ENCODE results near the gene PSME2.
A peak's percentile ranks its signal among the peaks of the same experiment; 100 is the strongest.

PSME2 gene

DNA sequence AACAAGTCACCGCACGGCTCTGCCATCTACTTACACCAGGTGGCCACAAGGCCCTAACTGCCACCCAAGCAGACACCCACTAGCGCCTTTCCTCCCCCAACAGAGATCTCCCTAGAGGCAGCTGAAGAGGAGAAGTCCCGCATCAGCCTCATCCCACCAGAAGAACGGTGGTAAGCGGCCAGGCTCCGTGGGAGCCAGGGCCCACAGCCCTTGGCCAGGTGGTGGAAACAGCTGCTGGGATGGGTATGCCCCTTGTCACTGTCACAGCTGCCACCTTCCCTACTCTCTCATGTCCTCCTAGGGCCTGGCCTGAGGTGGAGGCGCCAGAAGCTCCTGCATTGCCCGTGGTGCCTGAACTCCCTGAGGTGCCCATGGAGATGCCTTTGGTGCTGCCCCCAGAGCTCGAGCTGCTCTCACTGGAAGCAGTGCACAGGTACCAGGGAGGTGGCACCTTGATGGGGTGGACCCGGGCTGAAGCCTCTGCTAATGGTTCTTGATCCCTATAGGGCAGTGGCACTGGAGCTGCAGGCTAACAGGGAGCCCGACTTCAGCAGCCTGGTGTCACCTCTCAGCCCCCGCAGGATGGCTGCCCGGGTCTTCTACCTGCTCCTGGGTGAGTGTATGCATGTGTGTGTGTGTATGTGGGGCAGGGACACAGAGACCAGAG lies 33.0 kb upstream of the PSME2 start:
- ATAC-seq, result peak; percentile 7

DNA sequence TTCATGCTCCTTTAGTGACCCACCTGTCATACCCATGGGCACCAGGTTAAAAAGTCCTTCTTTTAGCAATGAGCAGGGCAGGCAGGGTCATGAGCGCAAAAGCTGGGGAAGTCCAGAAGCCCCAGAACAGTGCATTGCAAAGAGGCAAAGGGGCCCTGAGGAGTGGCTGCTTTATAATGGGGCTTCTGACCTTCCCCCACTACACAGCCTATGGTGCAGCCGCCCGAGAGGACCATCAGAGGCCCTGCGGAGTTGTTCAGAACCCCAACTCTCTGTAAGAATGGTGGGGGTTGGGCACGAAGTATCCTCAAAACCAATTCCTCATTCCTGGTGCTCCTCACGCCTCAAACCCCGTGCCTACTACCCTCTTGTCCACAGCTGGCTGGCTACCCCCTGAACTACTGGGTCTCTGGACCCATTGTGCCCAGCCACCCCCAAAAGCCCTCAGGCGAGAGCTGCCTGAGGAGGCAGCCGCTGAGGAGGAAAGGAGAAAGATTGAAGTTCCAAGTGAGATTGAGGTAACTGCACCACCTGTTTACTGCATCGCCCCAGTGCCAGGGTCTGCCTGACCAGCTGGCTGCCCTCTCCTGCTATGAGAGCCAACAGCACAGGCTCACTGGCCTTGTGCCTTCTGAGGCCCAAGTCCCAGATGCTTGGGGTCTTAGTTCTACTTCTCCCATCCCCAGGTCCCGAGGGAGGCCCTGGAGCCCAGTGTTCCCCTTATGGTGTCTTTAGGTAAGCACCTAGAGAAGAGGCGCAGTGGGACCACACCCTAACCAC lies 32.2 kb upstream of the PSME2 start:
- ATAC-seq, result no peak
- DNase-seq, result no peak

More for the DNA sequence above, 33.0 kb upstream of the PSME2 start:
- DNase-seq, result no peak

DNA sequence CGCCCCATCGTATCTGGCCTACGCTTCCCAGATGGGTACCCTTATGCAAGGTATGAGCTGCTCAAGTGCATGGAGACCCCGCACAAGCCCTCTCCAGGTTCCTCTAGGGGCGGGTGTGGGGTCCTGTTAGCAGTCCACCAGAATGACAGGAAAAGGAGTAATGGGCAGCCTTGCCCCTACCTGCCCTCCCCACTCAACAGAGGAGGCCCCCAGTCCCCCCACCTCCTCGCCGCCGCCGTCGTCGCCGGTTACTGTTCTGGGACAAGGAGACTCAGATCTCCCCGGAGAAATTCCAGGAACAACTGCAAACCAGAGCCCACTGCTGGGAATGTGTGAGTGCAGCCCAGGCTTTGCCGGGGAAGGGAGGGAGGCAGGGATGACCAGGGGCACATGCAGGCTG lies 31.5 kb upstream of the PSME2 start:
- ATAC-seq (no peak), DNase-seq (no peak)

DNA sequence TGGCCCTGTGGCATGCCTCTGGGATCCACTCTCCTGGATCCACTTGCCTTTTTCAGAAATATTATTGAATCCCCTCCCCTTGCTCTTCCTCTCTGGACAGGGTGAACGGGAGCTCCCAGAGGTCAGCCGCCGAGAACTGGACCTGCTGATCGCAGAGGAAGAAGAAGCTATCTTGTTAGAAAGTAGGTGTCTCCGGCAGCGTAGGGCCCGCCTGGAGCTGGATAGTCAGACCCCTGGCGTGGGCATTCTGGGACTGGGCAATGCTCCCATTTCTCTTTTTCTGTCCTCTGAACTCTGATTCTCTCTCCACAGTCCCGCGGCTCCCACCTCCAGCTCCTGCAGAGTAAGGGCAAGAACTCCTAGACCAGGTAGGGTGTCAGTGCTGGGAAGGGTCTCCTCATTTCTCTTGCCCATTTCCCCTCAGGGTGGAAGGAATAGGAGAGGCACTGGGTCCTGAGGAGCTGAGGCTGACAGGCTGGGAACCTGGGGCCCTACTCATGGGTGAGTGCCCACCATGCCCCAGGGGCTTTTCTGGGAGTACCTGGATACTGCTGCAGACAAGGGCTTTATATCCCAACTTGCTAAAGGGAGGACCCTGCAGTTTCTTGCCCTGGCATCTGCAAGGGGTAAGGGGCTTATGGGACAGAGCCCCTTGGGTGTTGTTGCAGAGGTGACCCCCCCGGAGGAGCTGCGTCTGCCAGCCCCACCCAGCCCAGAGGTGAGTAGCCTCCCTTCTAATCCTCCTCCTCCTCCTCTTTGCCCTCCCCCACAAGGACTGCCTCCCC lies 30.8 kb upstream of the PSME2 start:
- ATAC-seq (no peak), DNase-seq (no peak)

GRCh38 chr14:24176599-24176998 lies 30.2 kb upstream of the PSME2 start:
- ATAC-seq, result no peak

GRCh38 chr14:24172871-24173281 lies 26.5 kb upstream of the PSME2 start:
- ATAC-seq, result no peak
- no peak for DNase-seq

More at GRCh38 chr14:24176599-24176998, 30.2 kb upstream of the PSME2 start:
- no peak for DNase-seq

DNA sequence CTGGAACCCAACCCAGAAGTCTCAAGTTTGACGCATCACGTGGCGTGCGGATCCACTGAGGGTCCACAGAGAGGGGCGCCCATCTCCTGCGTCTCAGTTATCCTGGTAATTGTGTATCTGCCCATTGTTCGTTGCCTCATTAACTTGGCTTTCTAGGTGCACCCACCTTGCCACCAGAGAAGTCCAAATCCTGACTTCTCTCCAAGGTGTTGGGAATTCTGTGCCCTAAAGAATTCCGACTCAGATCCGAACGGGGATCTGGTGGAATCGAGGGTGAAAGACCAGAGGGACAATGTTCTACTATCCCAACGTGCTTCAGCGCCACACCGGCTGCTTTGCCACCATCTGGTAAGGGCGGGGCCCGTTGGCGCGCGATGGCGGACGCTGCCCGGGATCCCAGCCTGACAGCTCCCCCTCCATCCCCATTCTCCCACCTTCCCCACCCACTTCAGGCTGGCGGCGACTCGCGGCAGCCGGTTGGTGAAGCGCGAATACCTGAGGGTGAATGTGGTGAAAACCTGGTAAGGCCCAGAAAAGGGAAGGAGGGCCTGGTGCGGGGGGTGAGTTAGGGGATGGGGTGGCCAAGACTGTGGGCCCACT lies 26.0 kb upstream of the PSME2 start:
- ATAC-seq (no peak), DNase-seq (no peak)

DNA sequence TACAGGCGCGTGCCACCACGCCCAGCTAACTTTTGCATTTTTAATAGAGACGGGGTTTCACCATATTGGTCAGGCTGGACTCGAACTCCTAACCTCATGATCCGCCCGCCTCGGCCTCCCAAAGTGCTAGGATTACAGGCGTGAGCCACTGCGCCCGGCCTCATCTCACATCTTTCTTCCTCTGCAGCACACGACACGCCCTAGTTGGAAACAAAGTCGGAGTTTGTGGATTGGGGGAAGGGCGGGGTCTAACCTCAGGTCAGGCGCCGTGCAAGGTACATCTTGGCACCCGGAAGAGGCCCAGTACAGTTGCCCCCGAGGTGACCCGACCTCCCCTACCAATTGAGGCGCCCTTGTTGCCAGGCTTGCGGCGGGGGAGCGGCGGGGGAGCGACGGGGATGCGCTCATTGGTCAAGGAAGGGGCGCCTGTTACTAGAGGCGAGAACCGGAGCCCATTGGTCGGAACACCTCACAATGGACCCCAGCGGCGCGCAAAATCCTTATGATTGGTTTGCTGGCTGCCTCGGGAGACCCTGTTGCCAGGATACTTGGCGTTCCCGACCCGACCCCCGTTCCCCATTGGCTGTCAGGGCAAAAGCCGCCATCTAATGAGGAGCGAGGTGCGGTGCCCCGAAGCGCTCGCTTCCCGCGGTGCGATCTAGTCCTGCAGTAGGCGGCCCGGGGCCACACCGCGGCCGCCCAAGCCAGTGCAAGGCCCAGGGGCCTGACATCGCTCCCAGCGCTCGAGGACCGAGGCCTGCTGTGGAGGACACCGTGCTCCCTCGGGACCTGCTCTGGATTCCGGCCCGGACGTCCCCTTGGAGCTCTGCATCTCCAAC lies 25.2 kb upstream of the PSME2 start, which contains the start of gene REC8:
REC8 (plus strand) TSS at position 659 of the 839 bp plus-strand sequence. CDS start 473 bp downstream, outside the sequence.
- DNase-seq, result peak; percentile 82

DNA sequence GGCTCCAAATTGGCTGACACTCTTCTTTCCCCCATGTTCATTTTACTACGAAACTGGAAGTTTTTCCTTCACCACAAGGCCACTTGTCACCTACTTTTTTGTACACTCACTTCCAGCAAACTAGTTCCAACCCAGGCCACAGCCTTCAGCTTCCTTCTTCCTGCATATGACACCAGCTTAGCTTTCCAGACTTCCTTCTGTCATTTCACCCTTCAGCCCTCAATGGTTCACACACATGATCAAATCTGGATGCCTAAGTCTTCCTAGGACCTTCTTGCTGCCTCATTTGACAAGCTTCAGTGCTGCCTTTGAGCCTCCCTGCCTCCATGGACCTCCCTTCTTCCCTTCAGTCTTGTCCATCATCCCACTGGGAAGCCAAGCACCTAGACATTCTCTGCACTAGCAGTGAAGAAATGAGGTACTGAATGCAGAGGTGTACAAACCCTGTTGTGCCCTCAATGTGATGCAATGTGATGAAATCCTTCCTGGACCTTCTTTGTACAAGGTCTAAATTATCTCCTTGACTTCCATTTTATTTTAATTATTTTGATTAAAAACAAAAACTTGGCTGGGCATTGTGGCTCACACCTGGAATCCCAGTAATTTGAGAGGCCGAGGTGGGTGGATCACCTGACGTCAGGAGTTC lies 21.2 kb upstream of the PSME2 start:
- no peak for DNase-seq

More for the DNA sequence above, 25.2 kb upstream of the PSME2 start, which contains the start of gene REC8:
- peak; percentile 88 for ATAC-seq

GRCh38 chr14:24165785-24166184 lies 19.4 kb upstream of the PSME2 start:
- DNase-seq (no peak), ATAC-seq (no peak)

More for the DNA sequence above, 21.2 kb upstream of the PSME2 start:
- ATAC-seq, result no peak

- ATAC-seq (no peak), DNase-seq (no peak)
Observed at GRCh38 chr14:24164518-24164991, 18.1 kb upstream of the PSME2 start.

GRCh38 chr14:24162093-24162492 lies 15.7 kb upstream of the PSME2 start:
- DNase-seq, result peak; percentile 37
- ATAC-seq, result peak; percentile 21

- DNase-seq, result peak; percentile 98
- peak; percentile 88 for ATAC-seq
Observed at GRCh38 chr14:24160850-24161804, 14.7 kb upstream of the PSME2 start, which contains the start of gene IRF9. Gene IRF9, plus strand, starts transcription at chr14:24161265. Its CDS starts 880 bp downstream, at chr14:24162145.

- DNase-seq, result no peak
- ATAC-seq, result no peak
Observed at GRCh38 chr14:24160499-24160849, 14.1 kb upstream of the PSME2 start.

GRCh38 chr14:24159777-24160498 lies 13.5 kb upstream of the PSME2 start:
- ATAC-seq (no peak), DNase-seq (no peak)

DNA sequence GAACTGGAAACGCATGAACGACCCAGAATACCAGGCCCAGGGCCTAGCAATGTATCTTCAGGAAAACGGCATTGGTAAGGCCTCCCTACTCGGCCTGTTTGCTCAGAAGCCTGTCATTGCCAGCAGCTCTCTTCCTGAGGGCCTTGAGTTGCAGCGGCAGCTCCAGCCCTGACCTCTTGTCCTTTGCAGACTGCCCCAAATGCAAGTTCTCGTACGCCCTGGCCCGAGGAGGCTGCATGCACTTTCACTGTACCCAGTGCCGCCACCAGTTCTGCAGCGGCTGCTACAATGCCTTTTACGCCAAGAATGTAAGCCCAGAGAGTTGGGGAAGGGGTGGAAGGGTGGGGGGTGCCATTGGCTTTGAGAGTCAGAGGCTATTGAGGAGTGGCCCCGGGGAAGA lies 10.9 kb upstream of the PSME2 start:
- DNase-seq (no peak), ATAC-seq (no peak)

- ATAC-seq (no peak), DNase-seq (no peak)
Observed at GRCh38 chr14:24156840-24157239, 10.4 kb upstream of the PSME2 start.

- DNase-seq, result no peak
- ATAC-seq, result no peak
Observed at GRCh38 chr14:24155100-24155499, 8.7 kb upstream of the PSME2 start.
